Mesenteric fat pad (tissue), 1 donor: ENCODE measurements around the gene VSX2. TPM values are rescaled to one million over a fixed set of nuclear protein-coding genes. Genes with fewer than 3 reads are reported as not detected.

Experiments used
- DNase-seq: peaks from one replicate; pipeline ENCODE4 v3.0.0-alpha.2; 2020; ENCODE audit warnings: low spot score
- total RNA-seq: library from RNA; stranded (reverse); fragmentation: NEBNext Ultra II Directional; extraction: Animal tissue kit (Norgen Biotek cat#: 25700); gene quantifications from one replicate; pipeline ENCODE4 v1.2.1, GENCODE V29; 2021
- donor health status: DM: yes; HTN: yes; CAD: no.

The VSX2 gene
- total RNA-seq, 1 donor from 2014 or later = not detected

- peak; percentile 69 for DNase-seq
These were observed 18.3 kb upstream of the VSX2 start for GRCh38 chr14:74220991-74221390.

GRCh38 chr14:74221741-74222140 lies 17.5 kb upstream of the VSX2 start:
- DNase-seq = peak; percentile 67

GRCh38 chr14:74223016-74223415 lies 16.2 kb upstream of the VSX2 start:
- DNase-seq = no peak

GRCh38 chr14:74231784-74232183 lies 7.5 kb upstream of the VSX2 start:
- DNase-seq = no peak

GRCh38 chr14:74235017-74235416 lies 4.2 kb upstream of the VSX2 start:
- DNase-seq = no peak

GRCh38 chr14:74237441-74237840 lies 1.8 kb upstream of the VSX2 start:
- DNase-seq = no peak

GRCh38 chr14:74239848-74240793 lies 872 bp downstream of the VSX2 start:
- no peak for DNase-seq

- DNase-seq = no peak
These were observed 1.8 kb downstream of the VSX2 start for GRCh38 chr14:74240794-74241651.

- no peak for DNase-seq
These were observed 2.4 kb downstream of the VSX2 start for GRCh38 chr14:74241652-74242017.

GRCh38 chr14:74242021-74242779 lies 3.0 kb downstream of the VSX2 start:
- DNase-seq = no peak

GRCh38 chr14:74242780-74243042 lies 3.5 kb downstream of the VSX2 start:
- DNase-seq = no peak

GRCh38 chr14:74243051-74243450 lies 3.8 kb downstream of the VSX2 start:
- DNase-seq = no peak

GRCh38 chr14:74244115-74244514 lies 4.9 kb downstream of the VSX2 start:
- no peak for DNase-seq

GRCh38 chr14:74245292-74245691 lies 6.0 kb downstream of the VSX2 start:
- no peak for DNase-seq

- no peak for DNase-seq
These were observed 7.3 kb downstream of the VSX2 start for GRCh38 chr14:74246542-74246941.

- no peak for DNase-seq
These were observed 8.8 kb downstream of the VSX2 start for GRCh38 chr14:74248017-74248416.

- DNase-seq = no peak
These were observed 10.5 kb downstream of the VSX2 start for GRCh38 chr14:74249433-74250375.

GRCh38 chr14:74255281-74255680 lies 16.0 kb downstream of the VSX2 start:
- DNase-seq = no peak

GRCh38 chr14:74257078-74257940 lies 18.1 kb downstream of the VSX2 start:
- no peak for DNase-seq
